GM23338 (cell line): ENCODE results near the gene PEX10. TPM values are rescaled to one million over a fixed set of nuclear protein-coding genes. Genes with fewer than 3 reads are reported as not detected.

Experiments
- EZH2 ChIP-seq: fragments of 200-600 bp; sonication (generic); IDR thresholded peaks from one replicate; pipeline ENCODE4 v1.8.0; 2017; ENCODE audit warnings: antibody characterized with exemption, mild to moderate bottlenecking, low read depth; ENCODE audit not compliant: unreplicated experiment
- EZH2phosphoT487 ChIP-seq: fragments of 200-600 bp; sonication (generic); IDR thresholded peaks from one replicate; pipeline ENCODE4 v1.8.1; 2018; ENCODE audit warnings: antibody characterized with exemption; ENCODE audit not compliant: unreplicated experiment
- REST ChIP-seq: IDR thresholded peaks from one replicate; pipeline ENCODE4 v1.6.1; 2018; ENCODE audit warnings: antibody characterized with exemption; ENCODE audit not compliant: unreplicated experiment
- ZNF114 ChIP-seq: fragments of 250-450 bp; sonication (Bioruptor Pico); IDR thresholded peaks from 2 replicates; pipeline ENCODE4 v1.5.0; 2020; ENCODE audit warnings: mild to moderate bottlenecking, moderate library complexity
- ZNF331 ChIP-seq: fragments of 250-450 bp; sonication (Bioruptor Pico); IDR thresholded peaks from 2 replicates; pipeline ENCODE4 v1.5.0; 2020; ENCODE audit warnings: low read depth, mild to moderate bottlenecking, moderate library complexity
- ZNF462 ChIP-seq: fragments of 250-450 bp; sonication (Bioruptor Pico); IDR thresholded peaks from 2 replicates; pipeline ENCODE4 v1.5.0; 2020; ENCODE audit warnings: mild to moderate bottlenecking, moderate library complexity
- polyA plus RNA-seq: library from polyadenylated mRNA; unstranded; fragments of >200 nt; fragmentation: Nextera tagmentation; extraction: Ambion mirVana; gene quantifications from 2 replicates; pipeline ENCODE4 v1.2.1, GENCODE V29; 2016
- total RNA-seq: library from RNA; depleted of rRNA; stranded (reverse); fragments of >200 nt; shearing (Covaris generic); gene quantifications from 2 replicates; pipeline ENCODE4 v1.2.3, GENCODE V29; 2014

Gene PEX10
- total and polyA plus RNA-seq, 2 experiments from 2014 or later, result 15.0 to 53.9 TPM

- TF ChIP-seq ZNF462 (CRISPR knock-in tag), result no peak
- no peak for TF ChIP-seq ZNF114 (CRISPR knock-in tag)
- no peak for TF ChIP-seq EZH2
- no peak for TF ChIP-seq REST
- no peak for TF ChIP-seq ZNF331 (CRISPR knock-in tag)
- no peak for TF ChIP-seq EZH2phosphoT487
Observed at GRCh38 chr1:2404890-2405511, 7.4 kb downstream of the PEX10 start (continued).
